AG20443 (cell line): ENCODE results near the gene PTPRN2.
"Not testable (repeated sequence)": the region's sequence is repeated elsewhere in the genome, so short reads cannot be mapped to it uniquely, and the experiment has no call there.

Source experiments
- DNase-seq: peaks from one replicate; pipeline ENCODE4 v3.0.0; 2012; ENCODE audit warnings: low spot score, mixed read lengths

PTPRN2 gene

GRCh38 chr7:157750291-157750690, 837.3 kb downstream of the PTPRN2 start:
- DNase-seq, result no peak

- no peak for DNase-seq
Observed at GRCh38 chr7:157745721-157746709, 841.6 kb downstream of the PTPRN2 start.

GRCh38 chr7:157744786-157745601, 842.6 kb downstream of the PTPRN2 start:
- DNase-seq, result no peak

GRCh38 chr7:157743781-157744525, 843.7 kb downstream of the PTPRN2 start:
- no peak for DNase-seq

GRCh38 chr7:157740251-157740798, 847.3 kb downstream of the PTPRN2 start:
- DNase-seq, result no peak

- DNase-seq, result no peak
Observed at GRCh38 chr7:157739650-157740049, 848.0 kb downstream of the PTPRN2 start.

GRCh38 chr7:157739031-157739430, 848.6 kb downstream of the PTPRN2 start:
- no peak for DNase-seq

GRCh38 chr7:157738066-157738460, 849.6 kb downstream of the PTPRN2 start:
- no peak for DNase-seq

GRCh38 chr7:157737151-157738065, 850.2 kb downstream of the PTPRN2 start:
- no peak for DNase-seq

GRCh38 chr7:157736341-157736740, 851.3 kb downstream of the PTPRN2 start:
- no peak for DNase-seq

- no peak for DNase-seq
Observed at GRCh38 chr7:157735826-157736225, 851.8 kb downstream of the PTPRN2 start.

- DNase-seq, result no peak
Observed at GRCh38 chr7:157734676-157735640, 852.7 kb downstream of the PTPRN2 start.

- not testable (repeated sequence) for DNase-seq
Observed at GRCh38 chr7:157733760-157734395, 853.7 kb downstream of the PTPRN2 start.

- no peak for DNase-seq
Observed at GRCh38 chr7:157731126-157731525, 856.5 kb downstream of the PTPRN2 start.

GRCh38 chr7:157730614-157731013, 857.0 kb downstream of the PTPRN2 start:
- DNase-seq, result no peak

- no peak for DNase-seq
Observed at GRCh38 chr7:157729566-157729965, 858.1 kb downstream of the PTPRN2 start.

- no peak for DNase-seq
Observed at GRCh38 chr7:157727964-157728615, 859.5 kb downstream of the PTPRN2 start.

- DNase-seq, result no peak
Observed at GRCh38 chr7:157726764-157727163, 860.9 kb downstream of the PTPRN2 start.
